Type B pancreatic cell (in vitro differentiated cells): ENCODE results near the gene CX3CR1. TPM values are rescaled to one million over a fixed set of nuclear protein-coding genes. Genes with fewer than 3 reads are reported as not detected.

Experiments
- DNase-seq: peaks from one replicate; pipeline ENCODE4 v3.0.0; 2021; ENCODE audit warnings: mixed read lengths; ENCODE audit not compliant: unreplicated experiment; ENCODE audit errors: extremely low spot score
- H3K27ac Mint-ChIP-seq: 2 replicates; pipeline ENCODE4 v1.8.0; 2021; ENCODE audit warnings: mild to moderate bottlenecking, mixed read lengths
- H3K27me3 Mint-ChIP-seq: 2 replicates; pipeline ENCODE4 v1.8.0; 2021; ENCODE audit warnings: mixed read lengths
- H3K36me3 Mint-ChIP-seq: 2 replicates; pipeline ENCODE4 v1.8.0; 2021; ENCODE audit warnings: mixed read lengths
- H3K4me1 Mint-ChIP-seq: one replicate; pipeline ENCODE4 v1.8.0; 2021; ENCODE audit warnings: mixed read lengths; ENCODE audit not compliant: unreplicated experiment
- H3K4me3 Mint-ChIP-seq: 2 replicates; pipeline ENCODE4 v1.8.0; 2021; ENCODE audit warnings: mild to moderate bottlenecking, mixed read lengths
- H3K9me3 Mint-ChIP-seq: 2 replicates; pipeline ENCODE4 v1.8.0; 2021; ENCODE audit warnings: mixed read lengths
- CTCF ChIP-seq: fragments of 200-600 bp; sonication (generic); conservative IDR thresholded peaks from 2 replicates; pipeline ENCODE4 v1.5.0; 2021; ENCODE audit warnings: antibody characterized with exemption, mild to moderate bottlenecking
- total RNA-seq: library from RNA; stranded (reverse); gene quantifications from 2 replicates; pipeline ENCODE4 v1.2.1, GENCODE V29; 2021; ENCODE audit warnings: low replicate concordance

Gene CX3CR1
- total RNA-seq, 1 donor from 2014 or later: not detected

DNA sequence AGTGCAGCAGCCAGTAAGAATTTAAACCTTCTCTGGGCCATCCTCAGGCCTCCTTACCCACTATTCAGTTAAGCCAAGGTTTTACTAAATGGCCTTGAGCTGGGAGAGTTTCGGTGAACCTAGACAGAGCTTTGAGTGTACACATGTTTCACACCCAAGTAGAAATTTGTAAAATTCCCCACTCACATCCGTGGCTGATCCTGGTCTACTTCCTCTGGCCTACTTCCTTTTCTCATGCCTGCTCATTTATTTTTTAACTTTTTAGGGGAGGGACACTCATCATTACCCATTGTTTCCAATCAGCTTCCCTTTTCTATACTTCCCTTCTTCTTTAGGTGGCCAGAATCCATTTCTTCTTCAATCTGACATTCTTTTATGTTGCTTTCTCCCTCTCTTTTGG is 7.6 kb downstream of the CX3CR1 start:
- Mint-ChIP-seq H3K27ac (no peak overlapping the region), H3K4me3 (no peak overlapping the region), H3K27me3 (peaks cover 12% of the 10 kb centered on the region), H3K4me1 (no peaks in the 10 kb centered on the region), H3K9me3 (no peaks in the 10 kb centered on the region), H3K36me3 (no peaks in the 10 kb centered on the region)
- DNase-seq: no peak
- no peak for TF ChIP-seq CTCF

GRCh38 chr3:39271363-39271914 is 8.4 kb downstream of the CX3CR1 start:
- no peak overlapping the region for H3K4me3 Mint-ChIP-seq
- H3K27me3 Mint-ChIP-seq: peaks cover 9% of the 10 kb centered on the region
- no peak overlapping the region for H3K27ac Mint-ChIP-seq
- no peaks in the 10 kb centered on the region for H3K36me3 Mint-ChIP-seq
- no peak for DNase-seq
- no peaks in the 10 kb centered on the region for H3K4me1 Mint-ChIP-seq
- no peak for TF ChIP-seq CTCF
- no peaks in the 10 kb centered on the region for H3K9me3 Mint-ChIP-seq

DNA sequence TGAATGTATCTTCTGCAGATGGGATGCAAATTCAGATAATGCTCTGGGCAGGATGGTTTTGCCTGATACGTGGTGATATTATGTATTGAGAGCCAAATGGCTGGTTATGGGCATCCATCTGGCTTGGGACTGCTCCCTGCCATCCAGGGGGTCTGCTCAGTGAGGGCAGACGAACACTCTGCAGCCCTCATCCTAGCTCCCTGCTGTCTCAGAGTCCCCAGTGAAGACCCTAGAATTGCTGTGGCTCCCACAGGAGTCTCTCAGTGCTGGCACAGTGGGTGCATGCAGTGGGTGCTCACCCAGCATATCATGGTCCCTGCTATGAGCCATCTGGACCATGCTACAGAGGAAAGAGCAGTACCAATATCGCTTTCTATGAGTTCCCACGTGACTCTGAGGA is 10.3 kb downstream of the CX3CR1 start:
- no peak overlapping the region for H3K4me3 Mint-ChIP-seq
- no peak overlapping the region for H3K27ac Mint-ChIP-seq
- H3K9me3 Mint-ChIP-seq: no peaks in the 10 kb centered on the region
- no peak for DNase-seq
- peaks cover 7% of the 10 kb centered on the region for H3K27me3 Mint-ChIP-seq
- no peak for TF ChIP-seq CTCF
- H3K36me3 Mint-ChIP-seq: no peaks in the 10 kb centered on the region
- H3K4me1 Mint-ChIP-seq: no peaks in the 10 kb centered on the region

GRCh38 chr3:39268549-39268900 is 11.3 kb downstream of the CX3CR1 start:
- Mint-ChIP-seq H3K27ac (no peak overlapping the region), H3K9me3 (no peaks in the 10 kb centered on the region), H3K4me3 (no peak overlapping the region), H3K36me3 (no peaks in the 10 kb centered on the region), H3K4me1 (no peaks in the 10 kb centered on the region), H3K27me3 (peaks cover 14% of the 10 kb centered on the region)
- DNase-seq: no peak
- no peak for TF ChIP-seq CTCF

DNA sequence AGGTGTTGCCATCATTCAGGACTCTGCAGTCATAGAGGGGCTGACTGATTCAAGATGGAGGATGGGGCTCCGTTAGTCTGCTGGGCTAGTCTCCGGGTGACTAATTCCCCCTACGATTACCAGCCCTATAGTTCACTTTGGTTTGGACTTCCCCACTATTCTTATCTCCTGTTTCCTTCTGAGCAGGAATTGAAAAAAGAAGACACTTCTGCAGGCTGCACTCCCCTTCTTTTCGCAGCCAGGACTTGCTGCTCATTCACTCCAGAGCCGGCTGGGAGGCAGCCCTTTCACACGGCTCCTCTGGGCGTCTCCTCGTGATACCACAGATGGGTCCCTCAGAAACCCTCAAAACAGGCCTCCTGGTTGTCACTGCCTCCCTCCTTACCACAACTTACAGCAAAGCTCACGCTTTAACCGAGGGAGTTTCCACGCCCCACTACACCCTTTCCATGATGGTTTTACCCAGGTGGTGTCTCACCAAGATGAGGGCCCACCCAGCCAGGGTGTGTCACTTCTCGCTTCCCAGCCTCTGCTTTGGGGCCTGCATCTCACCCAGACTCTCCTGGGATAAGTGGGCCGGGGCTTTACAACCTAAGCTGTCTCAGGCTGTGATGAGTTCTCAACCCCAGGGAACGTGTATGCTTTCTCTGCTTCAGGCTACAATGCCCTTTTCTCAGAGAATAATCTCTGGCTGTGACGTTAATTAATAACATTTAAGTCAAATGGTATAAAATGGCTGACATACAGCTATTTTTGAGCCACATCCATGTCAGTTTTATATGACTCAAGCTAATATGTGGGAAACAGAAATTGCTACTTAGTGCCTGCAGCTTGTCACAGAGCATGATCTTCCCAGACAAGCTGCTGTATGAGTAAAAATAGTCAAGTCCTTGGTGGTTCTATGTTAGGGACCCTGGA is 11.9 kb downstream of the CX3CR1 start:
- Mint-ChIP-seq H3K4me1 (no peaks in the 10 kb centered on the region), H3K9me3 (no peaks in the 10 kb centered on the region), H3K36me3 (no peaks in the 10 kb centered on the region), H3K27ac (no peak overlapping the region), H3K27me3 (peaks cover 20% of the 10 kb centered on the region), H3K4me3 (no peak overlapping the region)
- no peak for TF ChIP-seq CTCF
- DNase-seq: no peak
